Calu3 (cell line): ENCODE results near the gene NOP56. TPM values are rescaled to one million over a fixed set of nuclear protein-coding genes. Genes with fewer than 3 reads are reported as not detected.

Source experiments
- BruUV-seq: library from RNA; stranded (reverse); fragments of 400-500 nt; replicated peaks from 2 replicates; lab custom pipeline; 2021; lab: Mats Ljungman, UMichigan
- CTCF ChIA-PET: fragments of 300-600 bp; sonication (Branson Sonifier 250); formaldehyde crosslinking; loops from one replicate; lab custom pipeline; 2022; ENCODE audit warnings: antibody characterized with exemption; lab: Charles Lee
- DNase-seq: peaks from one replicate; pipeline ENCODE4 v3.0.0; 2022
- H3K27ac Mint-ChIP-seq: one replicate; pipeline ENCODE4 v1.8.0; 2022; ENCODE audit warnings: mixed read lengths; ENCODE audit not compliant: unreplicated experiment
- H3K27me3 Mint-ChIP-seq: one replicate; pipeline ENCODE4 v1.8.0; 2022; ENCODE audit warnings: mixed read lengths; ENCODE audit not compliant: unreplicated experiment
- H3K36me3 Mint-ChIP-seq: one replicate; pipeline ENCODE4 v1.8.0; 2022; ENCODE audit warnings: mild to moderate bottlenecking, moderate library complexity, mixed read lengths; ENCODE audit not compliant: insufficient read depth, unreplicated experiment
- H3K4me1 Mint-ChIP-seq: one replicate; pipeline ENCODE4 v1.8.0; 2022; ENCODE audit warnings: mild to moderate bottlenecking, low read depth, mixed read lengths; ENCODE audit not compliant: unreplicated experiment
- H3K4me3 Mint-ChIP-seq: one replicate; pipeline ENCODE4 v1.8.0; 2022; ENCODE audit warnings: mild to moderate bottlenecking, low read depth, moderate library complexity, mixed read lengths; ENCODE audit not compliant: unreplicated experiment
- H3K9me3 Mint-ChIP-seq: one replicate; pipeline ENCODE4 v1.8.0; 2022; ENCODE audit warnings: low read depth, mixed read lengths; ENCODE audit not compliant: unreplicated experiment
- CTCF ChIP-seq: fragments of 200-600 bp; IDR thresholded peaks from one replicate; pipeline ENCODE4 v1.8.0; 2022; ENCODE audit warnings: antibody characterized with exemption; ENCODE audit not compliant: unreplicated experiment
- intact Hi-C: fragments of 100-400 bp; cut with micrococcal nuclease; formaldehyde crosslinking; loops from one replicate; pipeline ENCODE4 v1.10.0; 2022; ENCODE audit not compliant: unreplicated experiment
- total RNA-seq: library from RNA; stranded (reverse); gene quantifications from 2 replicates; pipeline ENCODE4 v1.2.3, GENCODE V29; 2022

NOP56 gene
- total RNA-seq, 1 experiment from 2014 or later, result 303 TPM

- BruUV-seq, result no TSS peak
- CTCF ChIA-PET, result interaction anchor here (0.6 to 1.0 kb wide), 2 partner anchors 109 to 280 kb away, joined by 3 to 5 read pairs; no protein-coding TSS in a partner anchor
- H3K9me3 Mint-ChIP-seq, result no peaks in the 10 kb centered on the region
- no peak overlapping the region for H3K27ac Mint-ChIP-seq
- intact Hi-C loops, result loop anchor here (5.0 kb wide), 1 partner anchor 109 kb away; no protein-coding TSS in a partner anchor
- peaks cover 11% of the 10 kb centered on the region for H3K4me1 Mint-ChIP-seq
- no peaks in the 10 kb centered on the region for H3K36me3 Mint-ChIP-seq
- no peak for DNase-seq
- TF ChIP-seq CTCF, result no peak
- no peak overlapping the region for H3K4me3 Mint-ChIP-seq
- H3K27me3 Mint-ChIP-seq, result peaks cover 21% of the 10 kb centered on the region
Measured at GRCh38 chr20:2631228-2631627, 21.2 kb upstream of the NOP56 start.

DNA sequence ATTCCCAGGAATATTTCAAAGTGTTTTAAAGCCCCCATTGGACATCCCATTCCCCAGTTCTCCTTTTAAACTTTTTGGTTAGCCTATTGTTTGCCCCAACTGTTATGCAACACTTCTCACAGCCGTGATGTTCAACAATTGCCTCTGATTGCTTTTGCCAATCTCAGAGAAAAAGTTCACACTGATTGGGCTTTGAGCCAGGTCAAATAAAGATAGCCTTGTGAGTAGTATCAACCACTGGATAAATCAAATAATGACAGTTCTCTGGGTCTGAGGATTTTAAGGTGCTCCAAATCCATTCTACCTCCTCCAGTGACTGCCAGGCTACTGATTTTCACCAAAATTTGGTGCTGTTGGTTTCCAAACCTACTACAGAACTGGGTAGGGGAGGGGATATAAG is 19.1 kb upstream of the NOP56 start:
- TF ChIP-seq CTCF, result no peak
- DNase-seq, result no peak
- Mint-ChIP-seq H3K36me3 (peaks cover 4% of the 10 kb centered on the region), H3K9me3 (no peaks in the 10 kb centered on the region), H3K27me3 (peaks cover 21% of the 10 kb centered on the region), H3K4me3 (no peak overlapping the region), H3K4me1 (no peaks in the 10 kb centered on the region), H3K27ac (no peak overlapping the region)
- CTCF ChIA-PET, result interaction anchor here (0.6 kb wide), 1 partner anchor 58 kb away, joined by 6 read pairs; no protein-coding TSS in a partner anchor
- intact Hi-C loops, result loop anchor here (5.0 kb wide), 1 partner anchor 111 kb away; no protein-coding TSS in a partner anchor
- BruUV-seq, result no TSS peak

DNA sequence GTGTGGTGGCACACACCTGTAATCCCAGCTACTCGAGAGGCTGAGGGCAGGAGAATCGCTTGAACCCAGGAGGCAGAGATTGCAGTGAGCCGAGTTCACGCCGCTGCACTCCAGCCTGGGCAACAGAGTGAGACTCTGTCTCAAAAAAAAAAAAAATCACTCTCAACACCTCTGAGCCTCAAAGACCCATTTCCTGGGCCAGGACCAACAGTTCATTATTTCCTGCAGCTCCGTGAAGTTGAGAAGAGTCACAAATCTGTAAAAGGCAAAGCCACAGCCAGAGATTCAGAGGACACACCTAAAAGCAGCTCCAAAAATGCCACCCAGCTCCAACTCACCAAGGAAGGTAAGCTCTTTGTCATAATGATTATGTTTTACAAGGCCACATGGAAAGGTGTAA is 15.2 kb upstream of the NOP56 start:
- intact Hi-C loops, result no loop called here
- TF ChIP-seq CTCF, result no peak
- Mint-ChIP-seq H3K4me3 (no peak overlapping the region), H3K4me1 (no peaks in the 10 kb centered on the region), H3K27ac (no peak overlapping the region), H3K9me3 (no peaks in the 10 kb centered on the region), H3K27me3 (peaks cover 21% of the 10 kb centered on the region), H3K36me3 (peaks cover 8% of the 10 kb centered on the region)
- CTCF ChIA-PET, result no interaction called here
- no TSS peak for BruUV-seq
- no peak for DNase-seq

DNA sequence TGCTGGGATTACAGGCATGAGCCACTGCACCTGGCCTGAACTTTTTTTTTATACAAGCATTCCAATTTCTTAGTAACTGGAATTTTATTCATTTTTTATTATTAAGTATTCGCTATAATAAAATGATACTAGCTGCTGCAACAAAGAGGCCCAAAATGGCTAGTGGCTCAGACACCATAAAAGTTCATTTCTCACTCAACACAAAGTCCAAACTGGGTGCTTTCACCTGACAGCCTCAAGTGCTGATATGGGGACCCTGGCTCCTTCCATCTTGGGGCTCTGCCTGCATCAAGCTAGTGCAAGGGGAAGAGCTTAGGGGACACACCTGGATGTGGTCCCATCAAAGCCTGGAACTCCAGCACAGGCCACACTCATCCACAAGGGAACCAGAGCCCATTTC is 12.2 kb upstream of the NOP56 start:
- no peaks in the 10 kb centered on the region for H3K4me1 Mint-ChIP-seq
- no peak for DNase-seq
- intact Hi-C loops, result no loop called here
- H3K27me3 Mint-ChIP-seq, result peaks cover under 1% of the 10 kb centered on the region
- no peak overlapping the region for H3K4me3 Mint-ChIP-seq
- no peak overlapping the region for H3K27ac Mint-ChIP-seq
- H3K9me3 Mint-ChIP-seq, result no peaks in the 10 kb centered on the region
- no TSS peak for BruUV-seq
- TF ChIP-seq CTCF, result no peak
- CTCF ChIA-PET, result no interaction called here
- peaks cover 8% of the 10 kb centered on the region for H3K36me3 Mint-ChIP-seq
